HCT116 (cell line): ENCODE results near the gene MEG3.

Experiments
- CEBPB ChIP-seq: IDR thresholded peaks from 2 replicates; pipeline ENCODE4 v1.6.1; 2012; ENCODE audit warnings: low read depth
- CTCF ChIP-seq, 3 experiments: fragments of 200-600 bp in 1 of 3; sonication (generic) in 1 of 3; IDR thresholded peaks in 2 of 3; conservative IDR thresholded peaks in 1 of 3; 2 replicates each; pipeline ENCODE4 v1.5.1; 2012 to 2017; ENCODE audit warnings: low read depth in 2 of 3, low read length in 2 of 3, antibody characterized with exemption in 1 of 3, borderline replicate concordance in 1 of 3, control low read depth in 1 of 3, mild to moderate bottlenecking in 1 of 3, mixed read lengths in 1 of 3, mixed run types in 1 of 3, moderate library complexity in 1 of 3; ENCODE audit not compliant: insufficient read depth in 1 of 3
- EZH2 ChIP-seq: fragments of 200-600 bp; sonication (generic); IDR thresholded peaks from 2 replicates; pipeline ENCODE4 v1.6.1; 2017; ENCODE audit warnings: antibody characterized with exemption, mixed run types
- MAX ChIP-seq: IDR thresholded peaks from 2 replicates; pipeline ENCODE4 v1.6.1; 2012
- POLR2A ChIP-seq: IDR thresholded peaks from 2 replicates; pipeline ENCODE4 v1.7.0; 2011; ENCODE audit warnings: borderline replicate concordance; ENCODE audit not compliant: insufficient read depth, insufficient read length; ENCODE audit errors: extremely low read depth
- POLR2AphosphoS5 ChIP-seq: IDR thresholded peaks from 2 replicates; pipeline ENCODE4 v1.6.1; 2011; ENCODE audit warnings: mild to moderate bottlenecking, low read depth, low read length, moderate library complexity
- REST ChIP-seq: IDR thresholded peaks from 2 replicates; pipeline ENCODE4 v1.6.1; 2012; ENCODE audit warnings: low read depth
- SP1 ChIP-seq: IDR thresholded peaks from 2 replicates; pipeline ENCODE4 v1.6.1; 2012; ENCODE audit warnings: low read depth
- ZNF274 ChIP-seq: fragments of 200-500 bp; sonication (Bioruptor generic); IDR thresholded peaks from 2 replicates; pipeline ENCODE4 v1.6.1; 2014; ENCODE audit warnings: mild to moderate bottlenecking, low read depth, low read length, inconsistent platforms

- TF ChIP-seq CTCF (IDR thresholded peaks at IDR 0.05 in 2 of 3, conservative IDR thresholded peaks at IDR 0.05 in 1 of 3; ENCODE audit: borderline replicate concordance in 1 of 3, insufficient read depth in 1 of 3, low read depth in 2 of 3, low read length in 2 of 3): no peak
- no peak for TF ChIP-seq ZNF274
- no peak for TF ChIP-seq POLR2A
- TF ChIP-seq MAX: no peak
- no peak for TF ChIP-seq SP1
- TF ChIP-seq REST: no peak
- TF ChIP-seq EZH2: no peak
- no peak for TF ChIP-seq CEBPB
- no peak for TF ChIP-seq POLR2AphosphoS5
Observed at GRCh38 chr14:100815478-100816285, 10.2 kb upstream of the MEG3 start.
